HEK293 (cell line): Measurements from ENCODE around the gene ESRRG.

Experiments used
- CTCF ChIA-PET: fragments of 350-600 bp; formaldehyde crosslinking; extraction: SDS; loops from one replicate; lab custom pipeline; 2021; ENCODE audit warnings: antibody characterized with exemption; lab: Yijun Ruan, JAX
- POLR2A ChIA-PET: fragments of 300-600 bp; formaldehyde crosslinking; extraction: SDS; loops from one replicate; lab custom pipeline; 2020; ENCODE audit warnings: antibody characterized with exemption, inconsistent platforms; lab: Yijun Ruan, JAX
- H3K27ac ChIP-seq: fragments of 200-500 bp; sonication (Bioruptor generic); 2 replicates; pipeline ENCODE4 v1.5.1; 2014; ENCODE audit warnings: low read depth, low read length, control low read depth, inconsistent platforms; ENCODE audit errors: extremely low read depth
- H3K36me3 ChIP-seq, 2 experiments: fragments of 200-500 bp in 1 of 2; sonication (Bioruptor generic) in 1 of 2; 1 replicate in 1 of 2; 2 replicates in 1 of 2; pipeline ENCODE4 v1.5.1; 2014 to 2017; ENCODE audit warnings: inconsistent platforms in 2 of 2, low read length in 2 of 2; ENCODE audit not compliant: control insufficient read depth in 2 of 2, insufficient read depth in 1 of 2
- H3K4me1 ChIP-seq: fragments of 200-500 bp; sonication (Bioruptor generic); 2 replicates; pipeline ENCODE4 v1.5.1; 2014; ENCODE audit warnings: mild to moderate bottlenecking, low read length, inconsistent platforms; ENCODE audit not compliant: control insufficient read depth, insufficient read depth
- H3K4me3 ChIP-seq: 2 replicates; pipeline ENCODE4 v1.5.1; 2011; ENCODE audit warnings: low read depth, mild to moderate bottlenecking, control low read depth, low read length, moderate library complexity
- H3K9me3 ChIP-seq: fragments of 200-500 bp; sonication (Bioruptor generic); 2 replicates; pipeline ENCODE4 v1.5.1; 2014; ENCODE audit warnings: low read depth, low read length, inconsistent platforms; ENCODE audit not compliant: control insufficient read depth, insufficient read depth
- GLI2 ChIP-seq: fragments of 450-650 bp; formaldehyde crosslinking; IDR thresholded peaks from 2 replicates; pipeline ENCODE4; 2017; ENCODE audit warnings: missing biosample characterization, missing genetic modification characterization, low read depth, borderline replicate concordance
- KLF1 ChIP-seq: fragments of 450-650 bp; formaldehyde crosslinking; IDR thresholded peaks from 2 replicates; pipeline ENCODE4 v1.5.1; 2016; ENCODE audit warnings: missing biosample characterization, missing genetic modification characterization
- MEIS1 ChIP-seq: sonication (generic); formaldehyde crosslinking; IDR thresholded peaks from 2 replicates; pipeline ENCODE4 v1.8.1; 2022; ENCODE audit warnings: missing genetic modification reagents, mild to moderate bottlenecking, borderline replicate concordance
- PBX3 ChIP-seq: sonication (generic); formaldehyde crosslinking; IDR thresholded peaks from 2 replicates; pipeline ENCODE4 v1.8.1; 2022; ENCODE audit warnings: mild to moderate bottlenecking, moderate library complexity, missing genetic modification reagents
- SP2 ChIP-seq: fragments of 450-650 bp; formaldehyde crosslinking; IDR thresholded peaks from 2 replicates; pipeline ENCODE4 v1.5.1; 2016; ENCODE audit warnings: missing biosample characterization, missing genetic modification characterization
- TRIM28 ChIP-seq: IDR thresholded peaks from 2 replicates; pipeline ENCODE4 v1.6.1; 2011; ENCODE audit warnings: low read length, control low read depth, borderline replicate concordance
- ZBTB17 ChIP-seq: fragments of 450-650 bp; formaldehyde crosslinking; IDR thresholded peaks from 2 replicates; pipeline ENCODE4 v1.5.1; 2016; ENCODE audit warnings: missing biosample characterization, missing genetic modification characterization
- ZNF248 ChIP-seq: fragments of 450-650 bp; formaldehyde crosslinking; IDR thresholded peaks from 2 replicates; pipeline ENCODE4 v1.5.1; 2017; ENCODE audit warnings: missing biosample characterization, missing genetic modification characterization
- ZNF266 ChIP-seq: fragments of 450-650 bp; formaldehyde crosslinking; IDR thresholded peaks from 2 replicates; pipeline ENCODE4 v1.5.1; 2016; ENCODE audit warnings: missing biosample characterization, missing genetic modification characterization, low read depth
- ZNF335 ChIP-seq: fragments of 450-650 bp; formaldehyde crosslinking; conservative IDR thresholded peaks from 2 replicates; pipeline ENCODE4 v1.5.1; 2016; ENCODE audit warnings: missing biosample characterization, missing genetic modification characterization
- ZNF398 ChIP-seq: fragments of 450-650 bp; formaldehyde crosslinking; IDR thresholded peaks from 2 replicates; pipeline ENCODE4 v1.5.1; 2017; ENCODE audit warnings: missing biosample characterization, missing genetic modification characterization
- ZNF404 ChIP-seq: fragments of 450-650 bp; formaldehyde crosslinking; IDR thresholded peaks from 2 replicates; pipeline ENCODE4 v1.5.1; 2017; ENCODE audit warnings: missing biosample characterization, missing genetic modification characterization
- ZNF416 ChIP-seq: fragments of 450-650 bp; formaldehyde crosslinking; IDR thresholded peaks from 2 replicates; pipeline ENCODE4 v1.5.1; 2016; ENCODE audit warnings: missing biosample characterization, missing genetic modification characterization
- ZNF473 ChIP-seq: fragments of 450-650 bp; formaldehyde crosslinking; IDR thresholded peaks from 2 replicates; pipeline ENCODE4 v1.5.1; 2017; ENCODE audit warnings: missing biosample characterization, missing genetic modification characterization
- ZNF501 ChIP-seq: fragments of 450-650 bp; formaldehyde crosslinking; IDR thresholded peaks from 2 replicates; pipeline ENCODE4 v1.5.1; 2016; ENCODE audit warnings: missing biosample characterization, missing genetic modification characterization
- ZNF548 ChIP-seq: fragments of 450-650 bp; formaldehyde crosslinking; IDR thresholded peaks from 2 replicates; pipeline ENCODE4 v1.5.1; 2016; ENCODE audit warnings: missing biosample characterization, missing genetic modification characterization
- ZNF561 ChIP-seq: fragments of 450-650 bp; IDR thresholded peaks from 2 replicates; pipeline ENCODE4 v1.5.1; 2018; ENCODE audit warnings: missing biosample characterization, missing genetic modification characterization, borderline replicate concordance
- ZNF645 ChIP-seq: fragments of 450-650 bp; formaldehyde crosslinking; IDR thresholded peaks from 2 replicates; pipeline ENCODE4; 2016; ENCODE audit warnings: missing biosample characterization, missing genetic modification characterization
- ZNF704 ChIP-seq: fragments of 450-650 bp; formaldehyde crosslinking; IDR thresholded peaks from 2 replicates; pipeline ENCODE4 v1.5.1; 2016; ENCODE audit warnings: missing biosample characterization, missing genetic modification characterization
- ZNF791 ChIP-seq: fragments of 450-650 bp; formaldehyde crosslinking; IDR thresholded peaks from 2 replicates; pipeline ENCODE4 v1.5.1; 2016; ENCODE audit warnings: missing biosample characterization, missing genetic modification characterization
- ZNF792 ChIP-seq: fragments of 450-650 bp; formaldehyde crosslinking; IDR thresholded peaks from 2 replicates; pipeline ENCODE4 v1.5.1; 2016; ENCODE audit warnings: missing biosample characterization, missing genetic modification characterization
- ZSCAN23 ChIP-seq: fragments of 450-650 bp; formaldehyde crosslinking; IDR thresholded peaks from 2 replicates; pipeline ENCODE4 v1.5.1; 2016; ENCODE audit warnings: missing biosample characterization, missing genetic modification characterization
- TF ChIP-seq, protein P1 (sequence below): fragments of 450-650 bp; formaldehyde crosslinking; IDR thresholded peaks from 2 replicates; pipeline ENCODE4 v1.5.1; 2016; ENCODE audit warnings: missing biosample characterization, missing genetic modification characterization

Gene ESRRG

GRCh38 chr1:216723274-216723780, at the start of gene ESRRG:
Gene ESRRG, minus strand, starts transcription at chr1:216723429. Its CDS starts 130 bp downstream, at chr1:216723299.
- Histone ChIP-seq H3K4me3 (peak within 1 kb of the TSS; percentile 49), H3K27ac (no peak within 1 kb of the TSS), H3K4me1 (no peaks in the 10 kb centered on the region), H3K9me3 (no peaks in the 10 kb centered on the region), H3K36me3 (no peaks in the 10 kb centered on the region)
- CTCF ChIA-PET = interaction anchor here (0.8 to 1.0 kb wide), 2 partner anchors 157 to 818 kb away, joined by 3 read pairs; no protein-coding TSS in a partner anchor
- no peak for TF ChIP-seq ZNF548 (tag by site-specific recombination)
- no peak for TF ChIP-seq ZNF561 (tag by site-specific recombination)
- TF ChIP-seq ZBTB17 = peak; percentile 75
- TF ChIP-seq ZNF792 (tag by site-specific recombination) = no peak
- no peak for TF ChIP-seq ZNF416 (tag by site-specific recombination)
- TF ChIP-seq KLF1 (tag by site-specific recombination) = no peak
- no peak for TF ChIP-seq ZNF645 (tag by site-specific recombination)
- TF ChIP-seq ZSCAN23 (tag by site-specific recombination) = no peak
- TF ChIP-seq, protein P1, sequence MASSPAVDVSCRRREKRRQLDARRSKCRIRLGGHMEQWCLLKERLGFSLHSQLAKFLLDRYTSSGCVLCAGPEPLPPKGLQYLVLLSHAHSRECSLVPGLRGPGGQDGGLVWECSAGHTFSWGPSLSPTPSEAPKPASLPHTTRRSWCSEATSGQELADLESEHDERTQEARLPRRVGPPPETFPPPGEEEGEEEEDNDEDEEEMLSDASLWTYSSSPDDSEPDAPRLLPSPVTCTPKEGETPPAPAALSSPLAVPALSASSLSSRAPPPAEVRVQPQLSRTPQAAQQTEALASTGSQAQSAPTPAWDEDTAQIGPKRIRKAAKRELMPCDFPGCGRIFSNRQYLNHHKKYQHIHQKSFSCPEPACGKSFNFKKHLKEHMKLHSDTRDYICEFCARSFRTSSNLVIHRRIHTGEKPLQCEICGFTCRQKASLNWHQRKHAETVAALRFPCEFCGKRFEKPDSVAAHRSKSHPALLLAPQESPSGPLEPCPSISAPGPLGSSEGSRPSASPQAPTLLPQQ (tag by site-specific recombination) = no peak
- TF ChIP-seq TRIM28 = peak; percentile 72; the same call in 1 of the 2 replicates
- no peak for TF ChIP-seq ZNF335 (tag by site-specific recombination)
- no peak; the same call in 1 of the 2 replicates for TF ChIP-seq SP2 (tag by site-specific recombination)
- TF ChIP-seq ZNF791 (tag by site-specific recombination) = no peak
- TF ChIP-seq PBX3 (CRISPR knock-in tag) = no peak
- no peak for TF ChIP-seq GLI2 (tag by site-specific recombination)
- TF ChIP-seq ZNF501 = no peak
- no peak for TF ChIP-seq ZNF473 (tag by site-specific recombination)
- no peak for TF ChIP-seq ZNF248 (tag by site-specific recombination)
- TF ChIP-seq ZNF704 = no peak
- no peak for TF ChIP-seq ZNF404
- TF ChIP-seq ZNF398 (tag by site-specific recombination) = no peak
- TF ChIP-seq MEIS1 = 0 out of 2 replicates have a peak, but pooled peaks have one; percentile 12
- no peak for TF ChIP-seq ZNF266 (tag by site-specific recombination)
- POLR2A ChIA-PET = interaction anchor here (0.5 kb wide), 1 partner anchor 52 kb away, joined by 8 read pairs; no protein-coding TSS in a partner anchor
